ENCODE results near the gene NFYC. TPM values are rescaled to one million over a fixed set of nuclear protein-coding genes. Genes with fewer than 3 reads are reported as not detected.

Gene NFYC
- total RNA-seq, 2 donors from 2014 or later, result 60.1 to 71.1 TPM

- no peak for DNase-seq
- no peak for ATAC-seq
- intact Hi-C loops (cut with DNase I), result no loop called here
Observed at GRCh38 chr1:40663324-40664166, 28.0 kb upstream of the NFYC start.

- DNase-seq, result no peak
- ATAC-seq, result no peak
- intact Hi-C loops (cut with DNase I), result no loop called here
Observed at GRCh38 chr1:40664167-40664537, 27.4 kb upstream of the NFYC start.

- intact Hi-C loops (cut with DNase I), result loop anchor here in 1 of 2 donors (5.0 kb wide), 2 partner anchors 32 to 52 kb away; no protein-coding TSS in a partner anchor
- DNase-seq, result no peak
- no peak for ATAC-seq
Observed at GRCh38 chr1:40664791-40665190, 26.7 kb upstream of the NFYC start.

GRCh38 chr1:40665335-40666171 lies 26.0 kb upstream of the NFYC start, which contains the start of gene RIMS3:
Gene RIMS3 (minus strand): TSS chr1:40665682. CDS start chr1:40641925, 23,757 bp downstream.
- DNase-seq, result peak; percentile 79
- intact Hi-C loops (cut with DNase I), result loop anchor here in 1 of 2 donors (5.0 kb wide), 2 partner anchors 33 to 53 kb away; no protein-coding TSS in a partner anchor

GRCh38 chr1:40668769-40669525 lies 22.6 kb upstream of the NFYC start:
- ATAC-seq (peak; percentile 24 to 55), DNase-seq (peak; percentile 78)
- intact Hi-C loops (cut with DNase I), result loop anchor here in 1 of 2 donors (5.0 kb wide), 2 partner anchors 37 to 57 kb away; no protein-coding TSS in a partner anchor

More at GRCh38 chr1:40665335-40666171, 26.0 kb upstream of the NFYC start, which contains the start of gene RIMS3:
- peak; percentile 96 for ATAC-seq

- ATAC-seq, result no peak
- DNase-seq, result no peak
- intact Hi-C loops (cut with DNase I), result no loop called here
Observed at GRCh38 chr1:40673452-40673851, 18.1 kb upstream of the NFYC start.

- DNase-seq (no peak), ATAC-seq (no peak)
- intact Hi-C loops (cut with DNase I), result no loop called here
Observed at GRCh38 chr1:40676501-40676900, 15.0 kb upstream of the NFYC start.

GRCh38 chr1:40679165-40679953 lies 12.1 kb upstream of the NFYC start:
- DNase-seq (no peak), ATAC-seq (no peak)
- intact Hi-C loops (cut with DNase I), result no loop called here

GRCh38 chr1:40684669-40685068 lies 6.8 kb upstream of the NFYC start:
- ATAC-seq (no peak), DNase-seq (no peak)
- intact Hi-C loops (cut with DNase I), result no loop called here

- ATAC-seq (no peak), DNase-seq (no peak)
- intact Hi-C loops (cut with DNase I), result no loop called here
Observed at GRCh38 chr1:40687059-40687458, 4.4 kb upstream of the NFYC start.

GRCh38 chr1:40687661-40688060 lies 3.8 kb upstream of the NFYC start:
- ATAC-seq, result no peak
- intact Hi-C loops (cut with DNase I), result no loop called here
- no peak for DNase-seq

GRCh38 chr1:40689737-40690136 lies 1.8 kb upstream of the NFYC start:
- no peak for ATAC-seq
- no peak for DNase-seq
- intact Hi-C loops (cut with DNase I), result no loop called here

GRCh38 chr1:40690771-40691537 lies 550 bp upstream of the NFYC start:
- no peak for DNase-seq
- ATAC-seq, result no peak
- intact Hi-C loops (cut with DNase I), result no loop called here

- DNase-seq (no peak), ATAC-seq (peak; percentile 2 to 5)
- intact Hi-C loops (cut with DNase I), result no loop called here
Observed at GRCh38 chr1:40692429-40692895, 958 bp downstream of the NFYC start.

- intact Hi-C loops (cut with DNase I), result no loop called here
- ATAC-seq (no peak), DNase-seq (no peak)
Observed at GRCh38 chr1:40693425-40693824, 1.9 kb downstream of the NFYC start.

- intact Hi-C loops (cut with DNase I), result no loop called here
- DNase-seq (no peak), ATAC-seq (no peak)
Observed at GRCh38 chr1:40694353-40694874, 2.9 kb downstream of the NFYC start.

GRCh38 chr1:40696294-40696693 lies 4.8 kb downstream of the NFYC start:
- intact Hi-C loops (cut with DNase I), result no loop called here

More at GRCh38 chr1:40696294-40696693, 4.8 kb downstream of the NFYC start:
- DNase-seq, result no peak
- no peak for ATAC-seq

Data from left cardiac atrium (tissue), 4 donors.